Liver (tissue), 9 donors: ENCODE results near the gene GALNT16. TPM values are rescaled to one million over a fixed set of nuclear protein-coding genes. Genes with fewer than 3 reads are reported as not detected.

Experiments
- DNase-seq: peaks from one replicate; pipeline ENCODE4 v3.0.0-alpha.2; 2017; ENCODE audit warnings: low spot score
- H3K27ac ChIP-seq, 2 donors: one replicate each; pipeline ENCODE4 v1.7.0; 2013; ENCODE audit warnings: inconsistent platforms in 2 of 2, low read length in 2 of 2, control low read depth in 1 of 2, low read depth in 1 of 2, mild to moderate bottlenecking in 1 of 2
- H3K27me3 ChIP-seq, 4 donors: one replicate each; pipeline versions ENCODE4 v1.6.1 to v1.7.0; 2013; ENCODE audit warnings: low read length in 3 of 4, inconsistent platforms in 1 of 4, mild to moderate bottlenecking in 1 of 4, moderate library complexity in 1 of 4; ENCODE audit not compliant: control insufficient read depth in 4 of 4, insufficient read depth in 4 of 4
- H3K36me3 ChIP-seq, 4 donors: one replicate each; pipeline versions ENCODE4 v1.6.1 to v1.7.0; 2013; ENCODE audit warnings: low read length in 3 of 4, mild to moderate bottlenecking in 3 of 4, low read depth in 1 of 4, moderate library complexity in 1 of 4; ENCODE audit not compliant: control insufficient read depth in 4 of 4, insufficient read depth in 3 of 4
- H3K4me1 ChIP-seq, 4 donors: one replicate each; pipeline versions ENCODE4 v1.6.1 to v1.7.0; 2013; ENCODE audit warnings: low read length in 3 of 4, mild to moderate bottlenecking in 3 of 4, moderate library complexity in 1 of 4; ENCODE audit not compliant: control insufficient read depth in 4 of 4, insufficient read depth in 4 of 4
- H3K4me3 ChIP-seq, 3 donors: one replicate each; pipeline versions ENCODE4 v1.6.1 to v1.7.0; 2013; ENCODE audit warnings: low read length in 3 of 3, control low read depth in 1 of 3, low read depth in 1 of 3, mild to moderate bottlenecking in 1 of 3
- H3K9ac ChIP-seq, 2 donors: one replicate each; pipeline ENCODE4 v1.7.0; 2013; ENCODE audit warnings: low read length in 2 of 2, mild to moderate bottlenecking in 2 of 2, moderate library complexity in 2 of 2, control low read depth in 1 of 2, low read depth in 1 of 2
- H3K9me3 ChIP-seq, 4 donors: one replicate each; pipeline versions ENCODE4 v1.6.1 to v1.7.0; 2013; ENCODE audit warnings: low read length in 3 of 4; ENCODE audit not compliant: control insufficient read depth in 4 of 4
- FOXA1 ChIP-seq: IDR thresholded peaks from 2 replicates; pipeline ENCODE4 v1.6.1; 2016; ENCODE audit warnings: antibody characterized with exemption
- FOXA2 ChIP-seq: IDR thresholded peaks from 2 replicates; pipeline ENCODE4 v1.6.1; 2016; ENCODE audit warnings: antibody characterized with exemption
- GABPA ChIP-seq, 2 donors: IDR thresholded peaks in 1 of 2; conservative IDR thresholded peaks in 1 of 2; 2 replicates each; pipeline ENCODE4 v1.6.1; 2016; ENCODE audit warnings: antibody characterized with exemption in 2 of 2, mild to moderate bottlenecking in 1 of 2, moderate library complexity in 1 of 2
- NR2F2 ChIP-seq: IDR thresholded peaks from 2 replicates; pipeline ENCODE4 v1.6.1; 2016; ENCODE audit warnings: antibody characterized with exemption
- RAD21 ChIP-seq, 2 donors: IDR thresholded peaks; 2 replicates each; pipeline ENCODE4 v1.6.1; 2016; ENCODE audit warnings: antibody characterized with exemption in 2 of 2, mild to moderate bottlenecking in 2 of 2
- RXRA ChIP-seq, 2 donors: IDR thresholded peaks; 2 replicates each; pipeline ENCODE4 v1.6.1; 2017 to 2018; ENCODE audit warnings: antibody characterized with exemption in 2 of 2, mild to moderate bottlenecking in 1 of 2
- TAF1 ChIP-seq: conservative IDR thresholded peaks from 2 replicates; pipeline ENCODE4 v1.6.1; 2016; ENCODE audit warnings: antibody characterized with exemption, mild to moderate bottlenecking
- YY1 ChIP-seq: IDR thresholded peaks from 2 replicates; pipeline ENCODE4 v1.6.1; 2016; ENCODE audit warnings: antibody characterized with exemption, mild to moderate bottlenecking
- WGBS: extraction: QIAGEN DNeasy Blood & Tissue Kit; methylation state at CpG from one replicate; pipeline ENCODE4 v1.1.7; 2013; 5-methylcytosine and 5-hydroxymethylcytosine counted together
- polyA plus RNA-seq, 2 donors: library from polyadenylated mRNA; stranded (reverse) in 1 of 2; unstranded in 1 of 2; fragments of 200-250 nt in 1 of 2; fragments of >200 nt in 1 of 2; fragmentation: Nextera tagmentation in 1 of 2; extraction: Ambion mirVana in 1 of 2; gene quantifications; one replicate each; pipeline versions ENCODE4 v1.2.1 to v1.2.3, GENCODE V29; 2013 to 2015
- total RNA-seq, 2 donors: library from RNA; depleted of rRNA; stranded (reverse); fragments of >200 nt; gene quantifications; one replicate each; pipeline ENCODE4 v1.2.3, GENCODE V29; 2014
- TF ChIP-seq, protein P1 (sequence below): IDR thresholded peaks from 2 replicates; pipeline ENCODE4 v1.6.1; 2016; ENCODE audit warnings: antibody characterized with exemption, mild to moderate bottlenecking
- TF ChIP-seq, protein P2 (sequence below): IDR thresholded peaks from 2 replicates; pipeline ENCODE4 v1.6.1; 2016; ENCODE audit warnings: antibody characterized with exemption
- TF ChIP-seq, protein P3 (sequence below): IDR thresholded peaks from 2 replicates; pipeline ENCODE4 v1.6.1; 2016; ENCODE audit warnings: antibody characterized with exemption
- donor health status: healthy.
- donor health status: healthy.
- donor health status: healthy.
- donor health status: healthy.
- donor health status: healthy.

GALNT16 gene
- total and polyA plus RNA-seq, 4 donors, result 0.25 to 1.2 (median 0.71) TPM

DNA sequence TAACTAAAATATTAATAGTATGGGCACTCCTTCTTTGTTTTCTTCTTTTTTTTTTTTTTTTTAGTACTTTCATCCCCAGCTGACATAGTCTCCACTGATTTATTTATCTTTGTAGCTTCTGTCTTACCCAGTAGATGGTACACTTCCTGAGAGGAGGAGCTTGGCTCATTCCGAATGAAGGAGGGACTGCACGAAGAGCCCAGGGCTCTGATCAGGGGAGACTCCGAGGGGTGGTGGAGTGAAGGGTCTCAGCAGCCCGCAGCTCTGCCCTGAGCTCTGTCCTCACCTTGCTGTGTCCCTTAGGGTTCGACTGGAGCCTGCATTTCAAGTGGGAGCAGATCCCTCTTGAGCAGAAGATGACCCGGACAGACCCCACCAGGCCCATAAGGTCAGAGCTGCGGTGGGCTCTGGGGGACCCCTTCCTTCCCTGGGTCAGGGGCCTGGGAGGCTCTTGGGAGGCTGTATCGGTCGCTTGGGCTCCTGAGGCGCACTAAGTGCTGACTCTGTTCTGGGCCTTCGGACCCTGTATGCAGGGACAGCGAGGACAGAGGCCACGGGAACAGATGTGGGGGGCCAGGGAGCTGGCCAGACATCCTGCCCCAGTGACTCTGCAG lies 72.9 kb downstream of the GALNT16 start (continued):
- TF ChIP-seq, protein P1, sequence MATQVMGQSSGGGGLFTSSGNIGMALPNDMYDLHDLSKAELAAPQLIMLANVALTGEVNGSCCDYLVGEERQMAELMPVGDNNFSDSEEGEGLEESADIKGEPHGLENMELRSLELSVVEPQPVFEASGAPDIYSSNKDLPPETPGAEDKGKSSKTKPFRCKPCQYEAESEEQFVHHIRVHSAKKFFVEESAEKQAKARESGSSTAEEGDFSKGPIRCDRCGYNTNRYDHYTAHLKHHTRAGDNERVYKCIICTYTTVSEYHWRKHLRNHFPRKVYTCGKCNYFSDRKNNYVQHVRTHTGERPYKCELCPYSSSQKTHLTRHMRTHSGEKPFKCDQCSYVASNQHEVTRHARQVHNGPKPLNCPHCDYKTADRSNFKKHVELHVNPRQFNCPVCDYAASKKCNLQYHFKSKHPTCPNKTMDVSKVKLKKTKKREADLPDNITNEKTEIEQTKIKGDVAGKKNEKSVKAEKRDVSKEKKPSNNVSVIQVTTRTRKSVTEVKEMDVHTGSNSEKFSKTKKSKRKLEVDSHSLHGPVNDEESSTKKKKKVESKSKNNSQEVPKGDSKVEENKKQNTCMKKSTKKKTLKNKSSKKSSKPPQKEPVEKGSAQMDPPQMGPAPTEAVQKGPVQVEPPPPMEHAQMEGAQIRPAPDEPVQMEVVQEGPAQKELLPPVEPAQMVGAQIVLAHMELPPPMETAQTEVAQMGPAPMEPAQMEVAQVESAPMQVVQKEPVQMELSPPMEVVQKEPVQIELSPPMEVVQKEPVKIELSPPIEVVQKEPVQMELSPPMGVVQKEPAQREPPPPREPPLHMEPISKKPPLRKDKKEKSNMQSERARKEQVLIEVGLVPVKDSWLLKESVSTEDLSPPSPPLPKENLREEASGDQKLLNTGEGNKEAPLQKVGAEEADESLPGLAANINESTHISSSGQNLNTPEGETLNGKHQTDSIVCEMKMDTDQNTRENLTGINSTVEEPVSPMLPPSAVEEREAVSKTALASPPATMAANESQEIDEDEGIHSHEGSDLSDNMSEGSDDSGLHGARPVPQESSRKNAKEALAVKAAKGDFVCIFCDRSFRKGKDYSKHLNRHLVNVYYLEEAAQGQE, result no peak
- no peak for TF ChIP-seq GABPA (IDR thresholded peaks at IDR 0.05 in 1 of 2, conservative IDR thresholded peaks at IDR 0.05 in 1 of 2)
- no peak for TF ChIP-seq NR2F2
- TF ChIP-seq RXRA (IDR thresholded peaks at IDR 0.05), result no peak
- TF ChIP-seq YY1, result no peak

DNA sequence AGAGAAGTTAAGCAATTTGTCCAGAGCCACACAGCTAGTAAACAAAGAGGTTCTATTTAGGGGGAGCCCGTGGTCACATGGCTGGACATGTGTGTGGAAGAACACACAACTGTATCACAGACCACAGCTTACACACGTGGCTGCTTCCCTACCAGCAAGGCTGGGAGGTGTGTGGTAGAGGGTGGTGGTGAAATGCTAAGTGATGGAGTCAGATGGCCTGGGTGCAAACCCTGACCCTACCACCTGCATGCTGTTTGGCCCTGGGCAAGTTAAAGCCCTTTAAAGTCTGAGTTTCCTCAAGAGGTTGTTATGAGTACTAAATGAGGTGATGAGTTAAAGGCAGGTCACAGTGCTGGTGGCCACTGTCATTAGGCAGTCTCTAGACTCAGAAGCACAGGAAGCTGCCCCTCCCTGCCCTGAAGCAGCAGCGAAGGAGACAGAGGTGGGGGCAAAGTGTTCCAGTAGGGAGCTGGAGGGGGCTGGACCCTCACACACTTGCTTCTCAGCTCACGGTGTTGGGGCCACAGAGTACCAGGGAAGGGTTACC lies 73.9 kb downstream of the GALNT16 start:
- no peaks in the 10 kb centered on the region for H3K36me3 ChIP-seq
- WGBS, result 68% methylated on average over 4 of the region's 4 CpGs
- H3K9ac ChIP-seq, result no peak overlapping the region
- H3K27ac ChIP-seq, result no peak overlapping the region
- no peaks in the 10 kb centered on the region for H3K4me1 ChIP-seq
- H3K27me3 ChIP-seq, result no peaks in the 10 kb centered on the region
- H3K4me3 ChIP-seq, result no peak overlapping the region
- no peaks in the 10 kb centered on the region for H3K9me3 ChIP-seq
- TF ChIP-seq TAF1 (no peak), YY1 (no peak)
- no peak for DNase-seq

DNA sequence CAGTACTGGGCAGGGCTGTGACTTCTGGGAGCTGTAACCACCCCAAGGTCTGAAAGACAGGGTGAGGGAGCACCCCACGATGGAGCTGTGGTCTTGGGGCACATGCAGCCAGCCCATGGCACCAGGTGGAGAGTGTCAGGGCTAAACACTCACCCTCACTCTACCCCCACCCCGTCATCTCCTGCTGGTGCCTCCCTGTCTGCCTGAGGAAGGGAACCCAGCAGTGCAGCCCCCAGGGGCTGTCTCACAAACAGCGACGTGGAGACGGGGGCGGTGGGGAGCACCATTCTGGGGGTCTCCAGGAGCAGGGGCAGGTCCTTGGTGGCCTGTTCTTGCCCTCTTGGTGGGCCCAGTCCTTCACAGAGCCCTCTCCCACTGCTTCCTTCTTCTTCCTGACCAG lies 74.6 kb downstream of the GALNT16 start:
- no peaks in the 10 kb centered on the region for H3K36me3 ChIP-seq
- TF ChIP-seq RAD21 (IDR thresholded peaks at IDR 0.05), result no peak
- TF ChIP-seq RXRA (IDR thresholded peaks at IDR 0.05), result no peak
- no peak for TF ChIP-seq FOXA2
- TF ChIP-seq, protein P2, sequence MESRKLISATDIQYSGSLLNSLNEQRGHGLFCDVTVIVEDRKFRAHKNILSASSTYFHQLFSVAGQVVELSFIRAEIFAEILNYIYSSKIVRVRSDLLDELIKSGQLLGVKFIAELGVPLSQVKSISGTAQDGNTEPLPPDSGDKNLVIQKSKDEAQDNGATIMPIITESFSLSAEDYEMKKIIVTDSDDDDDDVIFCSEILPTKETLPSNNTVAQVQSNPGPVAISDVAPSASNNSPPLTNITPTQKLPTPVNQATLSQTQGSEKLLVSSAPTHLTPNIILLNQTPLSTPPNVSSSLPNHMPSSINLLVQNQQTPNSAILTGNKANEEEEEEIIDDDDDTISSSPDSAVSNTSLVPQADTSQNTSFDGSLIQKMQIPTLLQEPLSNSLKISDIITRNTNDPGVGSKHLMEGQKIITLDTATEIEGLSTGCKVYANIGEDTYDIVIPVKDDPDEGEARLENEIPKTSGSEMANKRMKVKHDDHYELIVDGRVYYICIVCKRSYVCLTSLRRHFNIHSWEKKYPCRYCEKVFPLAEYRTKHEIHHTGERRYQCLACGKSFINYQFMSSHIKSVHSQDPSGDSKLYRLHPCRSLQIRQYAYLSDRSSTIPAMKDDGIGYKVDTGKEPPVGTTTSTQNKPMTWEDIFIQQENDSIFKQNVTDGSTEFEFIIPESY, result no peak
- no peak for TF ChIP-seq FOXA1
- TF ChIP-seq, protein P3, sequence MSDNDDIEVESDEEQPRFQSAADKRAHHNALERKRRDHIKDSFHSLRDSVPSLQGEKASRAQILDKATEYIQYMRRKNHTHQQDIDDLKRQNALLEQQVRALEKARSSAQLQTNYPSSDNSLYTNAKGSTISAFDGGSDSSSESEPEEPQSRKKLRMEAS, result no peak
- TF ChIP-seq GABPA (IDR thresholded peaks at IDR 0.05 in 1 of 2, conservative IDR thresholded peaks at IDR 0.05 in 1 of 2), result no peak
- H3K9me3 ChIP-seq, result no peaks in the 10 kb centered on the region
- 84% methylated on average over 6 of the region's 6 CpGs for WGBS
- H3K27me3 ChIP-seq, result no peaks in the 10 kb centered on the region
- H3K4me3 ChIP-seq, result no peak overlapping the region
- H3K9ac ChIP-seq, result no peak overlapping the region
- DNase-seq, result no peak
- H3K4me1 ChIP-seq, result no peaks in the 10 kb centered on the region
- no peak overlapping the region for H3K27ac ChIP-seq
